WTC11 (cell line): ENCODE data around the gene ZACN.

Experiments used
- NR1H2 ChIP-seq: sonication (generic); formaldehyde crosslinking; IDR thresholded peaks from 2 replicates; pipeline ENCODE4 v1.9.0; 2021; ENCODE audit warnings: mild to moderate bottlenecking, moderate library complexity, missing genetic modification reagents
- TCF7 ChIP-seq: sonication (generic); formaldehyde crosslinking; IDR thresholded peaks from 2 replicates; pipeline ENCODE4 v1.8.0; 2022; ENCODE audit warnings: mild to moderate bottlenecking, low read depth, missing genetic modification reagents, moderate library complexity
- TF ChIP-seq, protein P1 (sequence below): sonication (generic); formaldehyde crosslinking; IDR thresholded peaks from 2 replicates; pipeline ENCODE4 v1.8.1; 2023; ENCODE audit warnings: mild to moderate bottlenecking, missing genetic modification reagents

DNA sequence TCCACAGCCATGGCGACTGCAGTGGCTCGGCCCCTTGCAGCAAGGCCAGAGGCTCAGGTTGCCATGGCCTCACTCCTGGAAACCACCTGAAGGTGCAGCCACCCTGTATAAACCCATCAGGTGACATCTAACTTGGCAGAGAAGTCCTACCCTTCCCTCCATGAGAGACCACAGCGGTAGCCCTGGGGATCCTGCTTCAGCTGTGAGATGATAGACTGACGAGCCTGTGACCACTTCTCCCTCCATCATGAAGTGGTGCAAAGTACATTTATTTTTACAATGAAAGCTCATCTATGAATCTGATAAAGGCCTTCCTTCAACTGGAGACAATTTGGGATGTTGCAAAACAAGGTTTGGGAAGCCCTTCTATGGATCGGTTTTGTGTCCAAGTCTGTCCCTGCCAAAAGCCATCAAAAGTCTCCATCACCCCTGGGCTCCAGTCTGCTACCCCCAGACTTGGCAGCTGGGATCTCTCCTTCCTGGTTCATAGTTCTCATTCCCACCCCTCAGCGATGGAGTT, 1.8 kb downstream of the ZACN start:
- TF ChIP-seq NR1H2 (CRISPR knock-in tag) = no peak
- TF ChIP-seq TCF7 = no peak
- TF ChIP-seq, protein P1, sequence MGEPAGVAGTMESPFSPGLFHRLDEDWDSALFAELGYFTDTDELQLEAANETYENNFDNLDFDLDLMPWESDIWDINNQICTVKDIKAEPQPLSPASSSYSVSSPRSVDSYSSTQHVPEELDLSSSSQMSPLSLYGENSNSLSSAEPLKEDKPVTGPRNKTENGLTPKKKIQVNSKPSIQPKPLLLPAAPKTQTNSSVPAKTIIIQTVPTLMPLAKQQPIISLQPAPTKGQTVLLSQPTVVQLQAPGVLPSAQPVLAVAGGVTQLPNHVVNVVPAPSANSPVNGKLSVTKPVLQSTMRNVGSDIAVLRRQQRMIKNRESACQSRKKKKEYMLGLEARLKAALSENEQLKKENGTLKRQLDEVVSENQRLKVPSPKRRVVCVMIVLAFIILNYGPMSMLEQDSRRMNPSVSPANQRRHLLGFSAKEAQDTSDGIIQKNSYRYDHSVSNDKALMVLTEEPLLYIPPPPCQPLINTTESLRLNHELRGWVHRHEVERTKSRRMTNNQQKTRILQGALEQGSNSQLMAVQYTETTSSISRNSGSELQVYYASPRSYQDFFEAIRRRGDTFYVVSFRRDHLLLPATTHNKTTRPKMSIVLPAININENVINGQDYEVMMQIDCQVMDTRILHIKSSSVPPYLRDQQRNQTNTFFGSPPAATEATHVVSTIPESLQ (CRISPR knock-in tag) = no peak
